ENCODE results near the gene ZNF782.
A peak's percentile ranks its signal among the peaks of the same experiment; 100 is the strongest.

Gene ZNF782

GRCh38 chr9:96782235-96782634 is 72.1 kb downstream of the ZNF782 start:
- H3K36me3 ChIP-seq (replicated peaks; ENCODE audit: low read depth, low read length), result peaks cover 32% of the 10 kb centered on the region
- H4K20me1 ChIP-seq (ENCODE audit: insufficient read depth, low read length), result no peaks in the 10 kb centered on the region
- no peaks in the 10 kb centered on the region for H3K27me3 ChIP-seq (ENCODE audit: low read depth, low read length)
- peaks cover 4% of the 10 kb centered on the region for H3K79me2 ChIP-seq (ENCODE audit: low read length)
- H3K4me1 ChIP-seq (ENCODE audit: low read length), result no peaks in the 10 kb centered on the region
- H3K27ac ChIP-seq (ENCODE audit: low read length), result no peak overlapping the region
- no peak overlapping the region for H3K4me2 ChIP-seq (ENCODE audit: low read length)
- H3K4me3 ChIP-seq (ENCODE audit: low read length), result no peak overlapping the region
- TF ChIP-seq EZH2phosphoT487 (IDR thresholded peaks at IDR 0.05; ENCODE audit: low read depth) (no peak), CTCF (IDR thresholded peaks at IDR 0.05; ENCODE audit: low read depth, low read length) (no peak)
- H2AFZ ChIP-seq (ENCODE audit: low read depth, low read length), result no peak overlapping the region
- H3K9ac ChIP-seq (ENCODE audit: low read length), result no peak overlapping the region
- peaks cover 6% of the 10 kb centered on the region; the same call in 1 of the 2 replicates for H3K9me3 ChIP-seq (ENCODE audit: insufficient read depth, low read length)

GRCh38 chr9:96781552-96781951 is 72.8 kb downstream of the ZNF782 start:
- Histone ChIP-seq H3K27ac (ENCODE audit: low read length) (no peak overlapping the region), H3K9me3 (ENCODE audit: insufficient read depth, low read length) (peaks cover 6% of the 10 kb centered on the region; the same call in 1 of the 2 replicates), H3K4me2 (ENCODE audit: low read length) (no peak overlapping the region)

GRCh38 chr9:96779089-96779488 is 75.2 kb downstream of the ZNF782 start:
- Histone ChIP-seq H3K4me3 (ENCODE audit: low read length) (peak overlapping the region; percentile 81; the same call in 1 of the 2 replicates), H3K27ac (ENCODE audit: low read length) (no peak overlapping the region), H2AFZ (ENCODE audit: low read depth, low read length) (no peak overlapping the region), H3K9me3 (ENCODE audit: insufficient read depth, low read length) (peaks cover 3% of the 10 kb centered on the region; the same call in 1 of the 2 replicates), H3K27me3 (ENCODE audit: low read depth, low read length) (no peaks in the 10 kb centered on the region), H3K4me2 (ENCODE audit: low read length) (0 out of 2 replicates have a peak overlapping the region, but pooled peaks have one; percentile 15), H3K9ac (ENCODE audit: low read length) (no peak overlapping the region), H3K79me2 (ENCODE audit: low read length) (peaks cover 11% of the 10 kb centered on the region), H3K4me1 (ENCODE audit: low read length) (0 out of 2 replicates have a peak, but pooled peaks cover 3% of the 10 kb centered on the region), H3K36me3 (replicated peaks; ENCODE audit: low read depth, low read length) (peaks cover 40% of the 10 kb centered on the region), H4K20me1 (ENCODE audit: insufficient read depth, low read length) (no peaks in the 10 kb centered on the region)
- TF ChIP-seq EZH2phosphoT487 (IDR thresholded peaks at IDR 0.05; ENCODE audit: low read depth) (no peak), CTCF (IDR thresholded peaks at IDR 0.05; ENCODE audit: low read depth, low read length) (no peak)

More at GRCh38 chr9:96781552-96781951, 72.8 kb downstream of the ZNF782 start:
- H3K27me3 ChIP-seq (ENCODE audit: low read depth, low read length), result no peaks in the 10 kb centered on the region
- 0 out of 2 replicates have a peak, but pooled peaks cover 3% of the 10 kb centered on the region for H3K4me1 ChIP-seq (ENCODE audit: low read length)
- TF ChIP-seq CTCF (IDR thresholded peaks at IDR 0.05; ENCODE audit: low read depth, low read length), result no peak
- TF ChIP-seq EZH2phosphoT487 (IDR thresholded peaks at IDR 0.05; ENCODE audit: low read depth), result no peak
- no peaks in the 10 kb centered on the region for H4K20me1 ChIP-seq (ENCODE audit: insufficient read depth, low read length)
- peaks cover 30% of the 10 kb centered on the region for H3K36me3 ChIP-seq (replicated peaks; ENCODE audit: low read depth, low read length)
- H2AFZ ChIP-seq (ENCODE audit: low read depth, low read length), result no peak overlapping the region
- H3K9ac ChIP-seq (ENCODE audit: low read length), result no peak overlapping the region
- no peak overlapping the region for H3K4me3 ChIP-seq (ENCODE audit: low read length)
- peaks cover 11% of the 10 kb centered on the region for H3K79me2 ChIP-seq (ENCODE audit: low read length)

DNA sequence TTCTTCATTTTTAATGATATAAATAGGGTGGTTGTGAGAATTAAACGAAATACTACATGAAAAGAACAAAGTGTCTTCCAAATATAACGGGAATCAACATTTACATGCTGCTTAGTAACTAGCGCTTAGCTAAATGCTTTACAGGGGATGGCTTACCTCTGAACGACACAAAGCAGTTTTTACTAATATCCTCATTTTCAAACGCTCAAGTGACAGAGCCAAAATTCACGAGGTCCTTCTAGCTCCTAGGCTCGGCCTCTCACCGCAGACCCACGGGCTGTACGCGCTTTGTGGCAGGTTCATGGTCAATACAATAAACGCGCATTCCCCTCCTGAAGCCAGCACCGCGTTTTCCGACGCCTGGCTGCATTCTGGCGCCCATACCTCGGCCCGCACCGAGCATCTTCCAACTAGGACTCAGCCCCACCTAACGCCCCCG is 76.9 kb downstream of the ZNF782 start:
- Histone ChIP-seq H3K4me3 (ENCODE audit: low read length) (peak overlapping the region; percentile 81), H3K4me2 (ENCODE audit: low read length) (peak overlapping the region; percentile 64), H3K9ac (ENCODE audit: low read length) (peak overlapping the region; percentile 51), H4K20me1 (ENCODE audit: insufficient read depth, low read length) (no peaks in the 10 kb centered on the region), H3K27me3 (ENCODE audit: low read depth, low read length) (no peaks in the 10 kb centered on the region), H3K9me3 (ENCODE audit: insufficient read depth, low read length) (no peaks in the 10 kb centered on the region; the same call in 1 of the 2 replicates), H2AFZ (ENCODE audit: low read depth, low read length) (no peak overlapping the region), H3K79me2 (ENCODE audit: low read length) (peaks cover 11% of the 10 kb centered on the region), H3K27ac (ENCODE audit: low read length) (no peak overlapping the region), H3K4me1 (ENCODE audit: low read length) (0 out of 2 replicates have a peak, but pooled peaks cover 3% of the 10 kb centered on the region), H3K36me3 (replicated peaks; ENCODE audit: low read depth, low read length) (peaks cover 38% of the 10 kb centered on the region)
- no peak for TF ChIP-seq EZH2phosphoT487 (IDR thresholded peaks at IDR 0.05; ENCODE audit: low read depth)
- no peak for TF ChIP-seq CTCF (IDR thresholded peaks at IDR 0.05; ENCODE audit: low read depth, low read length)

Measured in OCI-LY3 (cell line).